Neural cell (in vitro differentiated cells): Measurements from ENCODE around the gene NFASC. TPM values are rescaled to one million over a fixed set of nuclear protein-coding genes. Genes with fewer than 3 reads are reported as not detected.
A peak's percentile ranks its signal among the peaks of the same experiment; 100 is the strongest.

ENCODE experiments used
- H2AFZ ChIP-seq: fragments of 200-600, 300-800 bp; sonication (generic), shearing (Covaris generic); 2 replicates; pipeline ENCODE4 v1.6.0; 2014; ENCODE audit warnings: low read depth, mild to moderate bottlenecking, antibody characterized with exemption, low read length, moderate library complexity
- H3F3A ChIP-seq: fragments of 200-600 bp; shearing (Covaris generic); 2 replicates; pipeline ENCODE4 v1.6.1; 2016; ENCODE audit warnings: mild to moderate bottlenecking, moderate library complexity, mixed read lengths, antibody characterized with exemption, low read length; ENCODE audit not compliant: insufficient read depth, poor library complexity, severe bottlenecking
- H3K27ac ChIP-seq: fragments of 200-600, 300-800 bp; sonication (generic), shearing (Covaris generic); 2 replicates; pipeline ENCODE4 v1.5.1; 2014; ENCODE audit warnings: mild to moderate bottlenecking, low read length, moderate library complexity
- H3K27me3 ChIP-seq: fragments of 300-800, 200-600 bp; sonication (generic), shearing (Covaris generic); 2 replicates; pipeline ENCODE4 v1.6.0; 2014; ENCODE audit warnings: mild to moderate bottlenecking, low read depth, low read length, moderate library complexity; ENCODE audit not compliant: insufficient read depth
- H3K36me3 ChIP-seq: fragments of 300-800, 200-600 bp; sonication (generic), shearing (Covaris generic); 2 replicates; pipeline ENCODE4 v1.5.1; 2014; ENCODE audit warnings: mild to moderate bottlenecking, antibody characterized with exemption, low read length, moderate library complexity; ENCODE audit not compliant: insufficient read depth
- H3K4me2 ChIP-seq: fragments of 300-800, 200-600 bp; sonication (generic), shearing (Covaris generic); 2 replicates; pipeline ENCODE4 v1.6.0; 2014; ENCODE audit warnings: mild to moderate bottlenecking, low read length
- H3K4me3 ChIP-seq: fragments of 300-800, 200-600 bp; sonication (generic), shearing (Covaris generic); 2 replicates; pipeline ENCODE4 v1.5.1; 2014; ENCODE audit warnings: mild to moderate bottlenecking, low read length, moderate library complexity
- H3K79me2 ChIP-seq: fragments of 200-600 bp; shearing (Covaris generic); replicated peaks from 2 replicates; pipeline ENCODE4 v1.6.0; 2014; ENCODE audit warnings: mild to moderate bottlenecking, low read length, moderate library complexity; ENCODE audit not compliant: insufficient read depth
- H3K9ac ChIP-seq: fragments of 300-800, 200-600 bp; sonication (generic), shearing (Covaris generic); 2 replicates; pipeline ENCODE4 v1.6.1; 2016; ENCODE audit warnings: mild to moderate bottlenecking, low read length, mixed read lengths
- H3K9me2 ChIP-seq: fragments of 200-600 bp; shearing (Covaris generic); 2 replicates; pipeline ENCODE4 v1.6.1; 2016; ENCODE audit warnings: mild to moderate bottlenecking, low read length, mixed read lengths; ENCODE audit not compliant: insufficient read depth
- H3K9me3 ChIP-seq: fragments of 200-600, 300-800 bp; sonication (generic), shearing (Covaris generic); 2 replicates; pipeline ENCODE4 v1.6.1; 2016; ENCODE audit warnings: mild to moderate bottlenecking, mixed run types, low read length, moderate library complexity, mixed read lengths
- H4K20me1 ChIP-seq: fragments of 200-600 bp; shearing (Covaris generic); 2 replicates; pipeline ENCODE4 v1.6.1; 2016; ENCODE audit warnings: mild to moderate bottlenecking, mixed run types; ENCODE audit not compliant: insufficient read depth
- CTCF ChIP-seq: fragments of 450-650 bp; IDR thresholded peaks from 2 replicates; pipeline ENCODE4 v1.5.1; 2014; ENCODE audit warnings: antibody characterized with exemption, mild to moderate bottlenecking, moderate library complexity; ENCODE audit not compliant: poor library complexity, severe bottlenecking
- EP300 ChIP-seq: fragments of 450-650 bp; conservative IDR thresholded peaks from 2 replicates; pipeline ENCODE4 v1.6.1; 2014; ENCODE audit warnings: antibody characterized with exemption, mild to moderate bottlenecking, moderate library complexity; ENCODE audit not compliant: poor library complexity, severe bottlenecking
- EZH2 ChIP-seq: fragments of 200-600, 300-800 bp; shearing (Covaris generic), sonication (generic); IDR thresholded peaks from 2 replicates; pipeline ENCODE4 v1.6.1; 2014; ENCODE audit warnings: antibody characterized with exemption, low read length, borderline replicate concordance, mild to moderate bottlenecking; ENCODE audit not compliant: insufficient read depth, poor library complexity, severe bottlenecking
- MXI1 ChIP-seq: fragments of 450-650 bp; conservative IDR thresholded peaks from 2 replicates; pipeline ENCODE4 v1.6.1; 2014; ENCODE audit warnings: antibody characterized with exemption, mild to moderate bottlenecking; ENCODE audit not compliant: poor library complexity, severe bottlenecking
- POLR2AphosphoS5 ChIP-seq: IDR thresholded peaks from 2 replicates; pipeline ENCODE4 v1.6.1; 2012
- RAD21 ChIP-seq: fragments of 450-650 bp; conservative IDR thresholded peaks from 2 replicates; pipeline ENCODE4 v1.6.1; 2014; ENCODE audit warnings: antibody characterized with exemption, mild to moderate bottlenecking, moderate library complexity
- REST ChIP-seq: IDR thresholded peaks from 2 replicates; pipeline ENCODE4 v1.6.1; 2012; ENCODE audit warnings: borderline replicate concordance
- SMC3 ChIP-seq: fragments of 450-650 bp; conservative IDR thresholded peaks from 2 replicates; pipeline ENCODE4 v1.6.1; 2014; ENCODE audit warnings: antibody characterized with exemption, mild to moderate bottlenecking, moderate library complexity; ENCODE audit not compliant: poor library complexity
- TAF1 ChIP-seq: IDR thresholded peaks from 2 replicates; pipeline ENCODE4 v1.6.1; 2012; ENCODE audit warnings: low read depth
- polyA plus RNA-seq: library from polyadenylated mRNA; depleted of rRNA; stranded (reverse); fragments of >200 nt; gene quantifications from 2 replicates; pipeline ENCODE4 v1.2.3, GENCODE V29; 2014

The NFASC gene
- polyA plus RNA-seq, 1 donor from 2014 or later = 23.9 TPM

- H3K27me3 ChIP-seq = no peaks in the 10 kb centered on the region
- no peak overlapping the region for H3K4me3 ChIP-seq
- H3K79me2 ChIP-seq = no peaks in the 10 kb centered on the region
- peaks cover 5% of the 10 kb centered on the region for H3K36me3 ChIP-seq
- no peak overlapping the region for H3K9ac ChIP-seq
- no peak overlapping the region for H2AFZ ChIP-seq
- no peaks in the 10 kb centered on the region for H3F3A ChIP-seq
- H3K9me2 ChIP-seq = no peaks in the 10 kb centered on the region
- H3K4me2 ChIP-seq = no peak overlapping the region
- TF ChIP-seq TAF1 (no peak), CTCF (no peak), RAD21 (no peak), REST (no peak), POLR2AphosphoS5 (no peak), SMC3 (no peak), MXI1 (no peak), EP300 (no peak), EZH2 (no peak)
- no peaks in the 10 kb centered on the region for H3K9me3 ChIP-seq
- H3K27ac ChIP-seq = no peak overlapping the region
- no peaks in the 10 kb centered on the region for H4K20me1 ChIP-seq
Measured at GRCh38 chr1:205017766-205018165, 147.1 kb downstream of the NFASC start.

- no peaks in the 10 kb centered on the region for H4K20me1 ChIP-seq
- H3K27ac ChIP-seq = no peak overlapping the region
Measured at GRCh38 chr1:205018381-205018780, 147.7 kb downstream of the NFASC start.

More at GRCh38 chr1:205018381-205018780, 147.7 kb downstream of the NFASC start:
- Histone ChIP-seq H3K4me3 (no peak overlapping the region), H3K9me2 (no peaks in the 10 kb centered on the region), H3F3A (no peaks in the 10 kb centered on the region), H2AFZ (no peak overlapping the region), H3K36me3 (peaks cover 5% of the 10 kb centered on the region), H3K4me2 (no peak overlapping the region), H3K9me3 (no peaks in the 10 kb centered on the region), H3K79me2 (no peaks in the 10 kb centered on the region), H3K27me3 (no peaks in the 10 kb centered on the region), H3K9ac (no peak overlapping the region)
- TF ChIP-seq TAF1 = no peak
- TF ChIP-seq POLR2AphosphoS5 = peak; percentile 4
- no peak for TF ChIP-seq CTCF
